ENCODE data around the gene YPEL1.
A peak's percentile ranks its signal among the peaks of the same experiment; 100 is the strongest.

Gene YPEL1

DNA sequence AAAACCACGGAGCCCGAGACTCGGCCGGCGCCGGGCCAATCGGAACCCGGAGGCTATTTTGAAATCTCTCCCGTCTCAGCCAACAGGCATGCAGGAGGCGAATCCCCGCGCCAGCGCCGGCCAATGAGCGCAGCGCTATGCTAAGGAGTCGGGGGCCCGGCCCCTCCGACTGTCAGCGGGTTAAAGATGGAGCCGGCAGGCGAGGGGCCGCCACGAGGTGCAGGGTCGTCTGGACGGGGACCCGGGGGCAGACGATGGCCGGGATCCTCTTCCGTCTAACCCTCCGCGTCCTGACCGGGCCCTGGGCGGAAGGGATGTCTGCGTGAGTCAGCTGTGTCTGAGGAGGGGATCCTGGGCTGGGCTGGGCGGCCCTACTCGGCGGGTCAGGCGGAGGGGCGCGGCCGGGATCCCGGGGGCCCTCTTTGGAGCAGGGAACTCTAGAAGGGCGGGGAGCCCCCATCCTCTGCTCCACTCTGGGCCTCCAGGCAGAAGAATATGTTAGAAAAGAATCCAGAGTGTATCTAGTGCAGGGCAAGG lies 83.5 kb downstream of the YPEL1 start:
- peak; percentile 86 for FAIRE-seq

DNA sequence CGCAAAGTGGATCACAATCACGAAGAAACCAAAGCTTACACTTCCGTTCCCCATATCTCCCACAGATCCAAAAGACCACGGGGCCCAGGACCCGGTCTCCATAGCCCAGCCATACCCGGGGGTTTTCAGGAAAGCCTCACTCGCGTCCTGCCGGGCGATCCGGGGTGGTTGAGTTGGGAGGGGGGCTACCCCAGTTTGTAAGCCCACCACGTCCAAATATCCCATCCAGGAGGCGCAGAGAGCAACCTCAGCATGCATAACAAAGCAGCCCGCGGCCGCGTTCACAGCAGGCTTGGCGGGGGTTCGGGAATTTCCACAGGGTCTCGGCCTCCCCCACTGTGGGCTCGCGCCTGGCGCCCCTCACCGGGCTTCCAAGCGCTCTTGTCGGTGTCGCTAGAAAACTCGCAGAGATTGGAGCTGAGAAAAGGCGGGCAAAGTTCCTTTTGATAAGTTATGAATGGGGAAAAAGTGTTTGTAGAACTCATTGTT lies 84.0 kb downstream of the YPEL1 start:
- no peak for FAIRE-seq

DNA sequence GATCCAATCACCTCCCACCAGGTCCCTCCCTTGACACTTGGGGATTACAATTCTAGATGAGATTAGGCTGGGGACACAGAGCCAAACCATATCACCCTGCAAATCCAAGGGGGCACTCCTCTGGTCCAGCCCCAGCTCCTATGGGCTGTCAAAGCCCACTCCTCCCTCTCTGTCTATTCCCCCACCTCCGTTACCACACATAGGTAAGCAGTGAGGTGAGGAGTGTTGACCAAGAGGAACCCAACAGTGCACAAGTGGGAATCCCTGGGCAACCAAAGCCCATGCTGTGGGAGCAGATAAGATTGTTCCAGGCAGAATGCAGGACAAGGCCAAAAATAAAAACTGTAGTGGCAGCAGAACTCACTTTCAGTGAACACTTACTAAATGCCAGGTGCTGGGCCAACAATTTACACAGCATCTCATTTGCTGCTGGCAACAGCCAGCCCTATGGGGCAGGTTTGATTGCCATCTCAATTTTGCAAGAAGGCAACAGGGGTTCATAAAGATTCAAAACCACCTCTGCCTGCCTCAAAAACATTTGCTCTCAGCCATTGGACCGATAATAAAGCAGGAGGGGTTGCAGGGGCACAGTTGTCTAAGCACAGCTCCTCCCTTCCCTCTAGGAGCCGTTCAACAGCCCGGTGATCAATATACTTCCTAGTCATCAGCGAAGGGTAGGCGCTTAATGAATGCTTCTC lies 84.6 kb downstream of the YPEL1 start:
- no peak for FAIRE-seq

DNA sequence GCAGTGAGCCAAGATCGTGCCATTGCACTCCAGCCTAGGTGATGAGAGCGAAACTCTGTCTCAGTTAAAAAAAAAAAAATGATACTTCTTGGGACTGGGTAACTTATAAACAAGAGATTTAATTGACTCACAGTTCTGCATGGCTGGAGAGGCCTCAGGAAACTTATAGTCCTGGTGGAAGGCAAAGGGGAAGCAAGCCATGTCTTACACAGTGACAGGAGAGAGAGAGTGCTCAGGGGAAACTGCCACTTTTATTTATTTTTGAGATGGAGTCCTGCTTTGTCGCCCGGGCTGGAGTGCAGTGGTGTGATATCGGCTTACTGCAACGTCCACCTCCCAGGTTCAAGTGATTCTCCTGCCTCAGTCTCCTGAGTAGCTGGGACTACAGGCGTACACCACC lies 85.3 kb downstream of the YPEL1 start:
- FAIRE-seq = no peak
